Osteocyte (in vitro differentiated cells): ENCODE results near the gene TMCO2. TPM values are rescaled to one million over a fixed set of nuclear protein-coding genes. Genes with fewer than 3 reads are reported as not detected.
A peak's percentile ranks its signal among the peaks of the same experiment; 100 is the strongest.

Experiments
- DNase-seq: peaks from one replicate; pipeline ENCODE4 v3.0.0; 2021; ENCODE audit warnings: mixed read lengths; ENCODE audit not compliant: unreplicated experiment; ENCODE audit errors: extremely low spot score
- H3K27ac Mint-ChIP-seq: one replicate; pipeline ENCODE4 v1.8.0; 2021; ENCODE audit warnings: mild to moderate bottlenecking, mixed read lengths; ENCODE audit not compliant: unreplicated experiment
- H3K27me3 Mint-ChIP-seq: one replicate; pipeline ENCODE4 v1.8.0; 2021; ENCODE audit warnings: mixed read lengths; ENCODE audit not compliant: unreplicated experiment
- H3K36me3 Mint-ChIP-seq: one replicate; pipeline ENCODE4 v1.8.0; 2021; ENCODE audit warnings: mixed read lengths; ENCODE audit not compliant: unreplicated experiment
- H3K4me1 Mint-ChIP-seq: one replicate; pipeline ENCODE4 v1.8.0; 2021; ENCODE audit warnings: mixed read lengths; ENCODE audit not compliant: unreplicated experiment
- H3K4me3 Mint-ChIP-seq: one replicate; pipeline ENCODE4 v1.8.0; 2021; ENCODE audit warnings: mild to moderate bottlenecking, moderate library complexity, mixed read lengths; ENCODE audit not compliant: unreplicated experiment
- H3K9me3 Mint-ChIP-seq: one replicate; pipeline ENCODE4 v1.8.0; 2021; ENCODE audit warnings: mixed read lengths; ENCODE audit not compliant: unreplicated experiment
- total RNA-seq: library from RNA; stranded (reverse); gene quantifications from 2 replicates; pipeline ENCODE4 v1.2.1, GENCODE V29; 2021
- TF ChIP-seq, protein P1 (sequence below): fragments of 200-600 bp; sonication (generic); IDR thresholded peaks from 2 replicates; pipeline ENCODE4 v1.5.0; 2021; ENCODE audit warnings: antibody characterized with exemption, mild to moderate bottlenecking, moderate library complexity

The TMCO2 gene
- total RNA-seq, 1 donor from 2014 or later = not detected

DNA sequence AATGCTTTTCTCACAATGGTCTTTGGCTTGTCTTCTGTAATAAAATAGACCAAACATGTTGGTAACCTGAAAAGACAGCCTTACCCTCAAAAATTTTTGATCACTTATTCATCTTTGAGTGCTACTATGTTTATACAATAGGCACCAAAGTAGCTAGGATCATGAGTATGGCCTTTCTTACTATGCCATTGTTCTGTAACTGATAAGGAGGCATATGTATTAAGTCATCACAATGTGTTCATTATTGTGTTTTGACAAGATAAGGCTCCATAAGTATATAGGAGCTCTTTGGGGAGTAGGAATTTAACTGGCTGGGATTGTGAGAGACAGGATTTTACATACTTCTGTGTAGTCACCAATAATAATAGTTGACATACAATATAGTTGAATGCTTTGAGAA lies 675 bp downstream of the TMCO2 start:
- no peaks in the 10 kb centered on the region for H3K27me3 Mint-ChIP-seq
- H3K36me3 Mint-ChIP-seq = no peaks in the 10 kb centered on the region
- TF ChIP-seq, protein P1, sequence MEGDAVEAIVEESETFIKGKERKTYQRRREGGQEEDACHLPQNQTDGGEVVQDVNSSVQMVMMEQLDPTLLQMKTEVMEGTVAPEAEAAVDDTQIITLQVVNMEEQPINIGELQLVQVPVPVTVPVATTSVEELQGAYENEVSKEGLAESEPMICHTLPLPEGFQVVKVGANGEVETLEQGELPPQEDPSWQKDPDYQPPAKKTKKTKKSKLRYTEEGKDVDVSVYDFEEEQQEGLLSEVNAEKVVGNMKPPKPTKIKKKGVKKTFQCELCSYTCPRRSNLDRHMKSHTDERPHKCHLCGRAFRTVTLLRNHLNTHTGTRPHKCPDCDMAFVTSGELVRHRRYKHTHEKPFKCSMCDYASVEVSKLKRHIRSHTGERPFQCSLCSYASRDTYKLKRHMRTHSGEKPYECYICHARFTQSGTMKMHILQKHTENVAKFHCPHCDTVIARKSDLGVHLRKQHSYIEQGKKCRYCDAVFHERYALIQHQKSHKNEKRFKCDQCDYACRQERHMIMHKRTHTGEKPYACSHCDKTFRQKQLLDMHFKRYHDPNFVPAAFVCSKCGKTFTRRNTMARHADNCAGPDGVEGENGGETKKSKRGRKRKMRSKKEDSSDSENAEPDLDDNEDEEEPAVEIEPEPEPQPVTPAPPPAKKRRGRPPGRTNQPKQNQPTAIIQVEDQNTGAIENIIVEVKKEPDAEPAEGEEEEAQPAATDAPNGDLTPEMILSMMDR = no peak
- no peaks in the 10 kb centered on the region for H3K9me3 Mint-ChIP-seq
- no peak for DNase-seq
- peaks cover 13% of the 10 kb centered on the region for H3K4me1 Mint-ChIP-seq
- H3K4me3 Mint-ChIP-seq = no peak overlapping the region
- no peak overlapping the region for H3K27ac Mint-ChIP-seq

DNA sequence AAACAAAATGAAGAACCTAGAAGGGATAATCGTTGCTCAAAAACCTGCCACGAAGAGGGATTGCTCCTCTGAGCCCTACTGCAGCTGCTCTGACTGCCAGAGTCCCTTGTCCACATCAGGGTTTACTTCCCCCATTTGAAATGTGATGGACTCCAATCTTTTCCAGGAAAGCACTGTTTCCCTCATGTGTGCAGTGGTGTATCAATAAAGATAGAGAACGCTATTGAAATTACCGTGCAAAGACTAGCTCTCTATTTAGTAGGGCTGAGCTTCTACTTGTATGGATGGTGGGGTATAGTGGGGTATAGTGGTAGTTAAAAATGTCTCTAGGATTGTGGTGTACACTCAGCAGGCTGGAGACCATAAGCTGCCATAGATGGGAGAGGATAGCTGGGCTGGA lies 3.7 kb downstream of the TMCO2 start:
- TF ChIP-seq, protein P1 = no peak
- Mint-ChIP-seq H3K9me3 (no peaks in the 10 kb centered on the region), H3K36me3 (no peaks in the 10 kb centered on the region), H3K27me3 (no peaks in the 10 kb centered on the region), H3K4me3 (no peak overlapping the region), H3K4me1 (peaks cover 7% of the 10 kb centered on the region), H3K27ac (no peak overlapping the region)
- no peak for DNase-seq

GRCh38 chr1:40252601-40253000 lies 4.9 kb downstream of the TMCO2 start:
- H3K36me3 Mint-ChIP-seq = no peaks in the 10 kb centered on the region
- H3K27me3 Mint-ChIP-seq = no peaks in the 10 kb centered on the region
- no peak overlapping the region for H3K4me3 Mint-ChIP-seq
- TF ChIP-seq, protein P1 = no peak
- H3K9me3 Mint-ChIP-seq = no peaks in the 10 kb centered on the region
- no peak for DNase-seq
- H3K27ac Mint-ChIP-seq = no peak overlapping the region
- peaks cover 14% of the 10 kb centered on the region for H3K4me1 Mint-ChIP-seq

GRCh38 chr1:40255231-40255630 lies 7.5 kb downstream of the TMCO2 start:
- no peaks in the 10 kb centered on the region for H3K36me3 Mint-ChIP-seq
- H3K27me3 Mint-ChIP-seq = no peaks in the 10 kb centered on the region
- no peak for DNase-seq
- no peak overlapping the region for H3K27ac Mint-ChIP-seq
- H3K4me3 Mint-ChIP-seq = no peak overlapping the region
- TF ChIP-seq, protein P1 = no peak
- no peaks in the 10 kb centered on the region for H3K9me3 Mint-ChIP-seq
- H3K4me1 Mint-ChIP-seq = peaks cover 28% of the 10 kb centered on the region

GRCh38 chr1:40256401-40257084 lies 8.8 kb downstream of the TMCO2 start:
- Mint-ChIP-seq H3K27me3 (no peaks in the 10 kb centered on the region), H3K27ac (peak overlapping the region; percentile 100)

More at GRCh38 chr1:40256401-40257084, 8.8 kb downstream of the TMCO2 start:
- peaks cover 31% of the 10 kb centered on the region for H3K4me1 Mint-ChIP-seq
- H3K9me3 Mint-ChIP-seq = no peaks in the 10 kb centered on the region
- peak overlapping the region; percentile 95 for H3K4me3 Mint-ChIP-seq
- TF ChIP-seq, protein P1 = no peak
- peaks cover 8% of the 10 kb centered on the region for H3K36me3 Mint-ChIP-seq
- DNase-seq = no peak
